MM.1S (cell line): ENCODE results near the gene NUDC.

Source experiments
- EZH2 ChIP-seq: fragments of 300-600 bp; sonication (generic); optimal IDR thresholded peaks from 2 replicates; pipeline ENCODE3; 2017; ENCODE audit warnings: low read depth, mild to moderate bottlenecking, antibody characterized with exemption, low read length, mixed read lengths
- EZH2phosphoT487 ChIP-seq: fragments of 300-600 bp; sonication (generic); IDR thresholded peaks from 2 replicates; pipeline ENCODE4 v1.6.1; 2018; ENCODE audit warnings: antibody characterized with exemption, low read length
- TF ChIP-seq, protein P1 (sequence below): fragments of 300-600 bp; sonication (generic); IDR thresholded peaks from 2 replicates; pipeline ENCODE4 v1.5.1; 2016; ENCODE audit warnings: antibody characterized with exemption, low read length, mixed read lengths

DNA sequence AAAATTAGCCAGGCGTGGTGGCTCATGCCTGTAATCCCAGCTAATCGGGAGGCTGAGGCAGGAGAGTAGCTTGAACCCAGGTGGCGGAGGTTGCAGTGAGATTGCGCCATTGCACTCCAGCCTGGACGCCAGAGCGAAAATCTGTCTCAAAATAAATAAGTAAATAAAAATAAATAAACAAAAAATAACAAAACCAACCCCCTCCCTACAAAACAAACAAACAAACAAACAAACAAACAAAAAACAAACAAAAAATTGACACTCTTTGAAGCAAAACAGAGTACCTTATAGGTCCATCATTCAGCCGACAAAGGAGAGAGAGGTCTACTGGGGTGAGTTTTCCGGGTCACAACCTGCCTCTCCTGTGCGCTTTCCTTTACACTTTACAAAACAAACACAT is 44.1 kb downstream of the NUDC start:
- TF ChIP-seq, protein P1, sequence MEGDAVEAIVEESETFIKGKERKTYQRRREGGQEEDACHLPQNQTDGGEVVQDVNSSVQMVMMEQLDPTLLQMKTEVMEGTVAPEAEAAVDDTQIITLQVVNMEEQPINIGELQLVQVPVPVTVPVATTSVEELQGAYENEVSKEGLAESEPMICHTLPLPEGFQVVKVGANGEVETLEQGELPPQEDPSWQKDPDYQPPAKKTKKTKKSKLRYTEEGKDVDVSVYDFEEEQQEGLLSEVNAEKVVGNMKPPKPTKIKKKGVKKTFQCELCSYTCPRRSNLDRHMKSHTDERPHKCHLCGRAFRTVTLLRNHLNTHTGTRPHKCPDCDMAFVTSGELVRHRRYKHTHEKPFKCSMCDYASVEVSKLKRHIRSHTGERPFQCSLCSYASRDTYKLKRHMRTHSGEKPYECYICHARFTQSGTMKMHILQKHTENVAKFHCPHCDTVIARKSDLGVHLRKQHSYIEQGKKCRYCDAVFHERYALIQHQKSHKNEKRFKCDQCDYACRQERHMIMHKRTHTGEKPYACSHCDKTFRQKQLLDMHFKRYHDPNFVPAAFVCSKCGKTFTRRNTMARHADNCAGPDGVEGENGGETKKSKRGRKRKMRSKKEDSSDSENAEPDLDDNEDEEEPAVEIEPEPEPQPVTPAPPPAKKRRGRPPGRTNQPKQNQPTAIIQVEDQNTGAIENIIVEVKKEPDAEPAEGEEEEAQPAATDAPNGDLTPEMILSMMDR: no peak
- TF ChIP-seq EZH2 (no peak), EZH2phosphoT487 (no peak)
